GM21515 (cell line): Measurements from ENCODE around the gene TMEM245.

Source experiments
- ATAC-seq: cut with Tn5 transposase; IDR thresholded peaks from one replicate; pipeline ENCODE4 v1.9.1; 2021; ENCODE audit not compliant: unreplicated experiment

TMEM245 gene

DNA sequence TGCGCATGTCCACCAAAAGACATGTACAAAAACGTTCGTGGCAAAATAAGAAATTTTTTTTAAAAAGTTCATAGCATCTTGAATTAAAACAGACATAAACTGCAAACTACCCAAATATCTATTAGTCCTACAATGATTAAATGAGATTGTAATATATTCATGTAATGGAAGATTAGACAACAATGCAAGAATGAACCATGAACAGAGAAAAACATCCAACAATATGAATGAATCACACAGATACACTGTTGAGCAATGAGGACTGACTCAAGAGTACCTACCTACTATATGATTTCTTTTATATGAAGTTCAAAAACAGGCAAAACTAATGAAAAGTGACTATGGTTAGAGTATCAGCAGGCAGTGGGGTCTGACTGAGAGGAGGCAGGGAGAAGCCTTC is 88.5 kb downstream of the TMEM245 start:
- no peak for ATAC-seq

DNA sequence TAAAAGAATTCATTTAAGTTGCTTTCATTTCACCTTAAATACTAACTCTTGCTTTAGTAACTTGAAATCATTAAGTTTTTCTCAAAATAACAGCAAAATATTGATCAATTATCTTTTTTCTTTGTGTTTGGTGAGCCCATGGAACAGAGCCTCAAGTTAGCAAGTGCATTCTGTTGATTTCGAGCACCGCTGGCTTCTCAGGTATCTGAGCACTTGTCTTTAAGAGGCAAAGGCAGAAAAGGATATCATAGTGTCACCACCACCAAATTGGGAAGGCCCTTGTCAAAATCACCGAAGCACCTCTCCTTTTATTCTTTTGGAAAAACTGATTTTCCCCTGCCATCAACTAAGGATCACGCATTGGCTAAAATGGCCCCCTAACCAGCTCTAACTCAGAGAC is 89.3 kb downstream of the TMEM245 start:
- no peak for ATAC-seq

DNA sequence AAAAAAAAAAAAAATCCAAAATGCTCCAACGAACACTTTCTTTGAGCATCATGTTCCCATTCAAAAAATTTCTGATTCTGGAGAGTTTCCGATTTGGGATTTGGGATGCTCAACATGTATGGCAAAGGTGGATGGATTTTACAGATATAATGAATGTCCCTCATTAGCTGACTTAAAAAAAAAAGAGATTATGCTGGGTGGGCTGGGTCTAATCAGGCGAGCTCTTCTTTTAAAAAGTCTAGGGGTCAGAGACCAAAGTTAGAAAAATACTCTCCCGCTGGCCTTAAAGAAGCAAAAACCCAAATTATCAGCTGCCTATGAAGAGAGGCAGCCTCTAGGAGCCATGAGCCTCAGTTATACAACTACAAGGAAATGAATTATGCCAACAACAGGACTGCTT is 91.3 kb downstream of the TMEM245 start:
- ATAC-seq = no peak

DNA sequence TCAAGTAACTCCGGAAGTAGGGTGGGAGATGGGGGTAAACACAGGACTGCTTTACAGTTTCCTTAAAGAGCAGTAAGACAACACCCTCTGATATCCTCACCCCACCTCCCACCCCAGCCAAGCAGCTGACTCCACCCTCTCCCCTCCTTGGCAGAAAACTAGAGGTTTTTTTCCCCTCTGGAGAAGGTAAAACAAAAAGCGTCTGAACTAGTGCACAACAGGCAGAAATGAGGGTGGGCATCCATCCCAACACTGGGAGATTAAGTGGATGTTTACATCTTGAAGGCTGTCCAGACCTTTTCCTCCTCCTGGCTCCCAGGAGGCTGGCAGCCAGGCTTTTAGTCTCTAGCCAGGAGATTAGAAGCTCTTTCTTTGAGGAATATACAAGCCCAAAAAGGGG is 92.6 kb downstream of the TMEM245 start:
- no peak for ATAC-seq

DNA sequence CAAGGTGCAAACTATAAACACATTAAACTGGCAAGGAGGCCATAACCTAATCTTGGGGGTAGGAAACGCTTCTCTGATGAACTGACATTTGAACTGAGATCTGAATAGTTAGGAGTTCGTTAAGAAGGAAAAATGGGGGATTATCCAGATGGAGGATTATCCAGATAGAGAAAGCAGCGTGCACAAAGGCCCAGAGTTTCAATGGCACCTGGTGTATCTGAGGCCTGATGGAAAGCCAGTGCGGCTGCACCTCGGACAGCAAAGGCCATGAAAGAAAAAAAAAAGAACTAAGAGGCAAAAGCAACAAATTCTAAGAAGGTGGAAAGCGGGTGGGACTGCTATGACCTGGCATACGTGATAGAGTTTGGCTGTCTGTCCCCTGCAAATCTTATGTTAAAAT is 93.4 kb downstream of the TMEM245 start:
- ATAC-seq = no peak

DNA sequence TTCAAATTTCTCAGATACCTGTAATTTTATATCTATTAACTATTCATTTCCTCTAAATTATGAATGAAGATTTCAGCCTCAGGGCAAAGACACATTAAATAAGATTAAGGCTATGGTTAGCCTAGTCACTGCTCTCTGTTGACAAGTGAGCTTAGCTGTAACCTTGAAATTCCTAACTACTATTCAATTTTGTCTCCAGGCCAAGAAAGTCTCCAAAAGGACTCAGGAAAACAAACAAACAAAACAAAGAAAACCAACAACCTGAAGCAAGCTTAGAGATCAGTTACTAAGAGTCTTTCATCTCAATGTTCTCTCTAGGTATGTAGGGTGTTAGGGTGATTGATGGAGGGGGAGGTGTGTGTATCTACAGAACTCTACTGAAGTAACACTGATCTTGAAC is 96.9 kb downstream of the TMEM245 start:
- no peak for ATAC-seq

DNA sequence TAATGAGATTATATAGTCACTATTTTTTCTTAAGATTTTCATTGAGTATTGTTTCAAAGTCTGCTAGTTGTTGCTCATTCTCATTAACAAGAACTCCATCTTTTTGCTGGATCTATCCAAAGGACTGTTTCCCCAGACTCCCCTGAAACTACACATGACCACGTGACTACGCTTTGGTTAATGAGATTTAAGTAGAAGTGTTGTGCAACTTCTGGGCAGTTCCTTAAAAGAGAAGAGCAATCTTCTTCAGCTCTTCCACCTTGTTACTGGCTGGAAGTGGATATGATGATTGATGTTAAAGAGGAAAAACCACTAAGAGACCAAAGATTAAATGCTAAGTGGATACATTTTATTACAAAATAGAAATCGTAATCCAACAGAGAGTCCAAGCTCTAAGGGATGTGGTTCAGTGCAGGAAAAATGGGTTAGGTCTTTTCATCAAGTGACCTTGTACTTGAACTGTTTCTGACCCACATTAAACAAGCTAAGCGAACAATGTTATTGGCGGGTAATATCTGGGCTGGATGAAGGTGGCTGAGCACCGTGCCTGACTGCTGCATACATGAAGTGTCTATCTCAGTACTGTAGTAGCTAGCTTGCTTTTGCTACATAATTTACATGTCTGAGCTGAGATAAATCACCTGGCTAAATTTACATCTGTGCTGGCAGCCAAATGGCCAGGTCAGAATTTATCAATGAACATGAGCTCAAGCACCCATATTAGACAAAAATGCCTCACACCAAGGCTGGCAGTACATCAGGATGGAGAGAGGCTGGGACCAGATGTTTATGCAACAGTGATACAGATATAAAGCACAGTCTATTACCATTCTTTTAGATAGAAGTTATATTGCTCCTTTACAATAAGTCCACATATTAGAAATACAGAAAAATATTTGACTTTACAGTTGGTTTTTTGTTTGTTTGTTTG is 98.9 kb downstream of the TMEM245 start:
- no peak for ATAC-seq

DNA sequence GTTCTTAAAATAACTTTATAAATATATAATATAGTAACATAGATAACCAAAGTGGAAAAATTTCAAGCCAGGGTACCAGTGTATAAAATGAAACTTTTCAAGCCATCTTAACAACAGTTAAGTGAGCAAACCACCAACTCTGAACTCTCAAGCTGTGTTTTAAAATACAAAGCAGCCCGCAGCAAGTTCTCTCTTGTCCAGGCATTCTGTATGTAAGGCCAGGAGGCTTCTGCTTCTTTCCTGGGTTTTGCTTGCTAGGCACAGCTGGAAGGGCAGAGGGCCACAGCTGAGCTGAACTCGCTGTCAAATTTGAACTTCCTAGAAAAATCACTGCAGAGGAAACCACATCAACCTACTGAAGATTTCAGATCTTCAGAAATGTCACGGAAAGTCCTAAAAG is 99.6 kb downstream of the TMEM245 start:
- no peak for ATAC-seq

DNA sequence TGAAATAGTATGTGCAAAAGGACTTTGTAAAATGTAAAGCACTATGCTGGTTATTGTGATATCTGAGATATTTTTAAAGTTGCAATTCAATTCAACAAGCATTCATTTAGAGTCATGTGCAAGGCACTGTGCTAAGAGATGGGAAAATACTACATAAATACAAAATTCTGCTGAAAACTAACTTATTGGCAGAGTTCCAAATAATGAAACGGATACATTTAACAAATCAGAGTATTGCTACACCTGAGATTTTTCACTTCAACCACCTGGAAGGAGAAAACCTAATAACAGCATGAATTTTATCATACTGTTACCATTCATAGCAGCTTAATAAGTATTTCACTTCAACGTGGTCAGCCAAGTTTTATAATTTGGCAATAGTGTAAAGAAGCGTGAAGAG is 100.3 kb downstream of the TMEM245 start:
- no peak for ATAC-seq

DNA sequence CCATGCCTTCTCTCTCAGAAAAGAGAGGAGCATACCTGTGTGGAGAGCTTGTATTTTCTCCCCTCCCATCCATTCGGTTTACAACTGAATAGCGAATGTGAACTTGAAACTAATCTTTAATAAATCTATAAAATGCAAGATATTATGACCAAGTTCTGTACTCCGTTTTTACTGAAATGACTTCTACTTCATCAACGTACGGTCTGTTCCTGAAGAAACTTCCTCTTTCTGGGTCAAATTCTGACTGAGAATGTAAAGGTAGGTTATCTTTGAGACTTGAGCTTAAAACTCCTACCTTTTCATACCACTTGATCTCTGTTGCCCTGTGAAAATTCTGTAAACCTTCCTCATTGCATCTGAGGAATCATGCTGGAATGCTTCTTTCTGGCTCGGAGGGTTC is 102.3 kb downstream of the TMEM245 start:
- no peak for ATAC-seq

DNA sequence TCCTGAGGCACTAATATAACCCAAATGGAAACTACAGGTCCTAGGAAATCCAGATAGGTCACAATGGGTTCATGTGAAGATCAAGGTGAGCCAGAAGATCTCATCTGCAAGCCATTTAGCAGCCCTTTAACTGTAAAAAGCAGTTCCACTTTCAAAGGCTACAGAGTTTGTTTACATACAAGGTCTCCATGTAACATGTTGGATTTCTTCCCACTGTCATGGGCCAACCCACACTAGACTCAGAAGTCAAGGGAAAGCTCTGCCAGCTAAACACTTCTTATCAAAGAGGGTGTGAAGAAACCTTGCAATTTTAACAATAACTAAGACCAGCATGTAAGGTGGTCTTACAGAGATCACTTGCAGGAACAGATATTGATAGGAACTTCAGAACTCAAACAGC is 102.7 kb downstream of the TMEM245 start:
- no peak for ATAC-seq

DNA sequence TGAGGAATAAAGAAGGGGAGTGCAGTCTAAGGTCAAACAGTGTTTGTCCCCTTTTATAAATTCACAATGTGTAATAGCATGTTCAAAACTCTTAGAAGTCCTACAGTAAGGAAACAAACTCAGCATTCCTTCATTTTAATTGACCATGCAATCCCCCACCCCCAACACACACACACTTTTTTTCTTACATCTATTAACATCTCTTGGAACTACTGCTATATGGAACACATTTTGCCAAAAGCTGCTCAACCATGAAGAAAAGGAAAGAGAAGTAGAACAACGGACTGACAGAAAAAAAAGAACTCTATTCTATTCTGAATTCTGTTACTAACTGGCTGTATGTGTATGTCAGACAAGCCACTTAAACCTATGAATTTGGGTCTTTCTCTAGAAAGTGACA is 103.6 kb downstream of the TMEM245 start:
- no peak for ATAC-seq

DNA sequence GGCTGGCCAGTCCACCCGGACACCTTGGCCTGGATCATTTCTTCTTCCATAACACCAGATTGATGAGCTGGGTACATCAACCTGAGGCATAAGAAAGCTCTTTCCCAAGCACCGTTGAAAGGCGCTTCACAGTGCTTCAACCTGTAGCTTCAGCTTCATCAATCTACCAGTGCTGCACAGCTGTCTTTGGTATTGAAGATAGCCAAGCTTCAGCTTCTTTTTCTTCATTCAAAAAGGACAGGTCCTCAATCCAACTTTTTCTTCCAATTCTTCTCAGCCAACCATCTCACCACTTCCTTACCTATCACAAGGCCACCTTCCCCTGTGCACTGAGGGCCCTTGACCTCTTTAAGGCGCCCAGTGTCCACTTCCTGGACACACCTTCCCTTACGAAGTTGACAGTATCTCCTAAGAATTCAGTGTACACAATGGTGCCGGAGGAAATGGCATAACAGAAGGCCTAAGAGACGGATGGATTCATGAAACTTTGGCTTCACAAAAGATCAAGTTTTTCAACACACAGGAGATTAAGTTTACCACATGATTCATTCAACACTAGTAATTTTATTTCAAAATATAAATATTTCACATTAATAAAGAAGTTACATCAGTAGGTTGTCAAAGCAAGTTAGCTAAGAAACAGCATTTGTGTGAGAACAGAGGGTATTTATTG is 105.0 kb downstream of the TMEM245 start:
- no peak for ATAC-seq

DNA sequence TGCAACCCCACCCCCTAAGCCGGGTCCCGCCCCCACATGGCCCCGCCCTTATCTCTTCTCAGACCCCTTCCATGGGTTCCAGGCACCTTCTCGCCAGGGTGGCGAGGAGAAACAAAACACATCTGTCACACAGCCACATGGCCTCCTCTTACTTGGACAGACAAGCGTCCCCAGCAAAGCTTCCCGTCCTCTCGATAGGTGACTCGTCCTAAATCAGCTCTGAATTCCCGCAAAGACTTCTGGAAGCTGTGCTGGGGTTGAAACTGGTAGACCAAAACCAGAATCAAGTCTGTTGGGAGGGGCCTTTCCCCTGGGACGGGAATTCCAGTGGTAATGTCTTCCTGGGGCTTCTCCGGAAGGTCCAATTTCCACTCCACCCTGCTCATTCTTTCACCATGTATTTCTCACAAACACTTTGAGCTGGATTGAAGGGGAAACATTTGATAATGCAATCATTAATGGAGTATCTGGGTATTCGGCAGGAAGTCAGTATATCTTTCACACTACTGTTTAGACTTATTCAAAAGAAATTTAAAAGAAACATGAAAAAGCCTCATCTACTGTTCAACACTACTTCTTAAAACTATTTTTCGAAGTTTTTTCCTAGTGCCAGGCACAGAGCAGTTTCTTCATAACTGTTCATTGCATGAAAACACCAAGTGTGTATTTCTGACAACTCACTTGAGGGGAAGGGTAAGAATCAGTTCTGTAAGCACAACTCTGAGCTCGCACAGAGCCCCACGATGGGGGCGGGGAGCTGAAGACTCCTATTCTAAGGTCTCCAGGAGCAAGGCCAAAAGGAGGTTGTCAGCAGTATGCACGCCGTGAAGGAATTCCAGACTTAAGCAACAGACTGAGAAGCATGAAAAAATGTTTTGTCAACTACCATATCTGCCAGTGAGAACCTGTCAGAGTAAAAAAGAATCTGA is 105.8 kb downstream of the TMEM245 start:
- ATAC-seq = no peak

DNA sequence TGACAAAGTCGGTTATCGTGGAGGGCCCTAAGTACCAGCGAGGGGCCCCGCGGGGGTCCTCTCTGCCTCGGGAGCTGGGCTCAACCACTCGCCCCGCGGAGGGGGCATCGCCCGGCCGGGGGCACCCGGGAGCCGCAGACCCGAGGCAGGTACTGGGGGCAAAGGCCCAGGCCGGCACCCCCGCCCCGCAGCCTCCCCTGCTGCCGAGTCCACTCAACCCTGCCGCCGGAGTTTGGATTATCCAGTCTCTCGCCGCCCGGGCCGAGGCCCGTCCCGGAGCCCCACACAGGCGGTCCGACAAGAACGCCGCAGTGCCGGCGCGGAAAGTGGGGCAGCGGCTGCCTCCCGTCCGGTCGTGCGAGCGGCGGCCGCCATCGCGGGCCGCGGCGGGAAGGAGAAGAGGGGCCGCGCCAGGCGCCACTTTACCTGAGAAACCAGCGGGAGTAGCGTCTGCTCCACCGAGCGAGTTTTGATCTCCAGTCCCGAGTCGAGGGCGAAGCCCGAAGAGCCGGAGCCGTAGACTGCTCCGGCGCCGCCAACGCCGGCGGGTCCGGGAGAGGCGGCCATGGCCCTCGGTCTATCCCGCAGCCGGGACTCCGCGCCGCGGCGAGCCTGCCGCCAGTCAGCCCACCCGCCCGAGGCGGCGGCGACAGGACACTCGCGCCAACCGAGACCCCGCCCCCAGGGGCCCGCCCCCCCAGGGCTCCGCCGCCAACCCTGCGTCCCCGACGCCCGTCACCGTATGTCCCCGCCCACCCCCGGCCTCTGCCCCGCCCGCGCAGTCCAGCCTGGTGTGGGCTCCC is 106.7 kb downstream of the TMEM245 start, which contains the start of gene CTNNAL1:
Gene CTNNAL1 (minus strand): TSS at position 624 of the 803 bp plus-strand sequence. CDS start 57 bp downstream, at position 567.
- ATAC-seq = peak; percentile 70

DNA sequence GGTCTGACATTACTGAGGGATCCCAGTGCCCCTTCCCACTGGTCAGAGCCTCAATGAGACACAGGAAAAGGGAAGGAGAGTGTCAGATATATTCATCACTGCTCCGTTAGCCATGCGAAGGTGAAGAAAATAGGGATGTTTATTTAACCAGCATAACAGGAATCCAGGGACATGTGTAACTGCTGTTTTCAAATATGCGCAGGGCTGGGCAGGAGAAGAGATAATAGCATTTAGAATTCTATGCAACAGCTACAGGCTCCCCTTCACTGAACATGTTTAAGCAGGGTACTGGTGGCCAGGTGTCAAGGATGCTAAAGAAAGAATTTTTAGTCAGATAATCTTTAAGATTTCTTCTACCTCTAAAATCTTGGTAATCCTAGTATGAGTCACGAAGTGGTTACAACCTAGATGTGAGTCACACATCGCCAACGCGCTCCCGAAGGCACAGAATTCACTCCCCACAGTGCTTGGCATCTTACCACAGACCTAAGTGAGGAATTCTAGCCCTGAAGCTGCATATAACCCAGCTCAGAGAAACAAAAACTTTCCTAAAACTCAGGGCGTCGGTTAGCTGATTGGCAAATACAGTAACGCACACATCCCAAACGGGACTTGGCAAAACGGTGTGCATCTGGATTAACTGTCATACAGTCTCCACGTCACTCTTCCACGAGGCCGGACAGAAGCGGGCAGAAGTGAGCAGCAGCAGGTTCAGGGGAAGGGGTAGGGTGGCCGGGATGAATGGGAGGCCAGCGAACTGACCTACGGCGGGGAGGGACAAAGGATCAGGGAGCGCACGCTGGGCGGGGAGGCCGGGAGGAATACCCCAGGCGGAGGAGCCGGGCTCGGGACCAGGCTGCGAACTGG is 107.5 kb downstream of the TMEM245 start:
- ATAC-seq = peak; percentile 21

DNA sequence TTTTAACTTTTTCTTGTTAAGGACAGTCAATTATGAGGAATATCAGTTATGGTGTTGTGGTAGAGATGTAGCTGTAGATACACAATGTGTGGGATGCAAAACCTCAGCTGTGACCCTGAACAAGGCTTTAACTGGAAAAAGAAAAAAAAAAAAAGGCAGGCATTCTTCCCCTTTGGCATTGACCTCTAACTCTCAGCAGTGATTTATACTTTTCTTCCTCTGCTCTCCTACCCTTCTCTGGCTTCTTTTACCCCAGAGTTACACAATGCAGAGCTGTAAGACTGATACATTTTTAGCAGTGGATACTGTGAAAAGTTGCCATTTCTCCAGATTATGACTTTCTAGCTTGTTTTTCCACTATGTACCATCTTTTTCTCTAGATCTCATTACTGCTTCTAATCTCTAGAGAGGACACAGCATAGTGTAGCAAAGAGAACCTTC is 108.5 kb downstream of the TMEM245 start:
- no peak for ATAC-seq

DNA sequence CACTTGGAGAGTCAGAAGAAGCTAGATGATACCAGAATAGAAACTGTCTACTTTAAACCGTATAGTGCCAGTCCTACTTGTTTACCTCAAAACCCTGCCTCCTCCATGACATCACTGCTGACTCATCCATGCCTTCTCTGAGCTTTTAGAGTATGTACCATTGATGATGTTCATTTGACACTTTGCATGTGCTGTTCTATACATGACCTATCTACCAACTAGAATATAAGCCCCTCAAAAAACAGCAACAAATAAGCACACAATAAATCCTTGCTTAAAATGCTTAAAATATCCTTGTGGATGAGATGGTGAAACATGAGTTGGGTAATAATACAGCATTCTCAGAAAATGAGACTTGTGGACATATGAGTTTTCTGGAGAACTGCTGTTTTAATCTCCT is 109.0 kb downstream of the TMEM245 start:
- peak; percentile 31 for ATAC-seq

DNA sequence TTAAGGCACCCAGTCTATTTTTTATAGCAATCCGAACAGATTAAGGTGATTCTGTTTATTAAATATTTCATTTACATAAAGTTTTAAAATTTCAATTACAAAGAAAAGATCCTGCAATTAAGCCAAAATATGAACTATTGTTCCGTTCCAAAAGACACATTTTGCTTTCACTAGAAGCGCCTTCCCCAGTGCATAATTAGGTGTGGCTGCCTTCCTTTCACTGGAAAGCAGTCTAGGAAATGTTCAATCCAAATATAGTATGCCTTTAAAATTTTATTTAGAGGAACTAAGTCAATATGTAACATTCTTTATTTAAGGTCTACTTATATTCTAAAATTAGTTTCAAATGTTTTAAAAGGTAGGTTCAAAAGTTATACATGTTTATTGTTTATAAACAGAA is 114.1 kb downstream of the TMEM245 start:
- ATAC-seq = no peak
